Liver (tissue), 9 donors: Measurements from ENCODE around the gene HLA-DRB1. TPM values are rescaled to one million over a fixed set of nuclear protein-coding genes. Genes with fewer than 3 reads are reported as not detected.

ENCODE experiments used
- DNase-seq: peaks from one replicate; pipeline ENCODE4 v3.0.0-alpha.2; 2017; ENCODE audit warnings: low spot score
- H3K27ac ChIP-seq, 2 donors: one replicate each; pipeline ENCODE4 v1.7.0; 2013; ENCODE audit warnings: inconsistent platforms in 2 of 2, low read length in 2 of 2, control low read depth in 1 of 2, low read depth in 1 of 2, mild to moderate bottlenecking in 1 of 2
- H3K27me3 ChIP-seq, 4 donors: one replicate each; pipeline versions ENCODE4 v1.6.1 to v1.7.0; 2013; ENCODE audit warnings: low read length in 3 of 4, inconsistent platforms in 1 of 4, mild to moderate bottlenecking in 1 of 4, moderate library complexity in 1 of 4; ENCODE audit not compliant: control insufficient read depth in 4 of 4, insufficient read depth in 4 of 4
- H3K36me3 ChIP-seq, 4 donors: one replicate each; pipeline versions ENCODE4 v1.6.1 to v1.7.0; 2013; ENCODE audit warnings: low read length in 3 of 4, mild to moderate bottlenecking in 3 of 4, low read depth in 1 of 4, moderate library complexity in 1 of 4; ENCODE audit not compliant: control insufficient read depth in 4 of 4, insufficient read depth in 3 of 4
- H3K4me1 ChIP-seq, 4 donors: one replicate each; pipeline versions ENCODE4 v1.6.1 to v1.7.0; 2013; ENCODE audit warnings: low read length in 3 of 4, mild to moderate bottlenecking in 3 of 4, moderate library complexity in 1 of 4; ENCODE audit not compliant: control insufficient read depth in 4 of 4, insufficient read depth in 4 of 4
- H3K4me3 ChIP-seq, 3 donors: one replicate each; pipeline versions ENCODE4 v1.6.1 to v1.7.0; 2013; ENCODE audit warnings: low read length in 3 of 3, control low read depth in 1 of 3, low read depth in 1 of 3, mild to moderate bottlenecking in 1 of 3
- H3K9ac ChIP-seq, 2 donors: one replicate each; pipeline ENCODE4 v1.7.0; 2013; ENCODE audit warnings: low read length in 2 of 2, mild to moderate bottlenecking in 2 of 2, moderate library complexity in 2 of 2, control low read depth in 1 of 2, low read depth in 1 of 2
- H3K9me3 ChIP-seq, 4 donors: one replicate each; pipeline versions ENCODE4 v1.6.1 to v1.7.0; 2013; ENCODE audit warnings: low read length in 3 of 4; ENCODE audit not compliant: control insufficient read depth in 4 of 4
- EGR1 ChIP-seq, 2 donors: IDR thresholded peaks; 2 replicates each; pipeline ENCODE4 v1.6.1; 2016 to 2018; ENCODE audit warnings: antibody characterized with exemption in 2 of 2, low read depth in 2 of 2
- FOXA1 ChIP-seq: IDR thresholded peaks from 2 replicates; pipeline ENCODE4 v1.6.1; 2016; ENCODE audit warnings: antibody characterized with exemption
- FOXA2 ChIP-seq: IDR thresholded peaks from 2 replicates; pipeline ENCODE4 v1.6.1; 2016; ENCODE audit warnings: antibody characterized with exemption
- GABPA ChIP-seq, 2 donors: IDR thresholded peaks in 1 of 2; conservative IDR thresholded peaks in 1 of 2; 2 replicates each; pipeline ENCODE4 v1.6.1; 2016; ENCODE audit warnings: antibody characterized with exemption in 2 of 2, mild to moderate bottlenecking in 1 of 2, moderate library complexity in 1 of 2
- HNF4A ChIP-seq, 2 donors: conservative IDR thresholded peaks; 2 replicates each; pipeline ENCODE4 v1.6.1; 2016; ENCODE audit warnings: antibody characterized with exemption in 2 of 2, mild to moderate bottlenecking in 2 of 2
- HNF4G ChIP-seq: IDR thresholded peaks from 2 replicates; pipeline ENCODE4 v1.6.1; 2016; ENCODE audit warnings: antibody characterized with exemption
- JUND ChIP-seq, 2 donors: IDR thresholded peaks; 2 replicates each; pipeline ENCODE4 v1.6.1; 2016; ENCODE audit warnings: antibody characterized with exemption in 2 of 2
- NR2F2 ChIP-seq: IDR thresholded peaks from 2 replicates; pipeline ENCODE4 v1.6.1; 2016; ENCODE audit warnings: antibody characterized with exemption
- RAD21 ChIP-seq, 2 donors: IDR thresholded peaks; 2 replicates each; pipeline ENCODE4 v1.6.1; 2016; ENCODE audit warnings: antibody characterized with exemption in 2 of 2, mild to moderate bottlenecking in 2 of 2
- RXRA ChIP-seq, 2 donors: IDR thresholded peaks; 2 replicates each; pipeline ENCODE4 v1.6.1; 2017 to 2018; ENCODE audit warnings: antibody characterized with exemption in 2 of 2, mild to moderate bottlenecking in 1 of 2
- SP1 ChIP-seq: IDR thresholded peaks from 2 replicates; pipeline ENCODE4 v1.6.1; 2018; ENCODE audit warnings: antibody characterized with exemption, mild to moderate bottlenecking
- TAF1 ChIP-seq: conservative IDR thresholded peaks from 2 replicates; pipeline ENCODE4 v1.6.1; 2016; ENCODE audit warnings: antibody characterized with exemption, mild to moderate bottlenecking
- YY1 ChIP-seq: IDR thresholded peaks from 2 replicates; pipeline ENCODE4 v1.6.1; 2016; ENCODE audit warnings: antibody characterized with exemption, mild to moderate bottlenecking
- WGBS: extraction: QIAGEN DNeasy Blood & Tissue Kit; methylation state at CpG from one replicate; pipeline ENCODE4 v1.1.7; 2013; 5-methylcytosine and 5-hydroxymethylcytosine counted together
- polyA plus RNA-seq, 2 donors: library from polyadenylated mRNA; stranded (reverse) in 1 of 2; unstranded in 1 of 2; fragments of 200-250 nt in 1 of 2; fragments of >200 nt in 1 of 2; fragmentation: Nextera tagmentation in 1 of 2; extraction: Ambion mirVana in 1 of 2; gene quantifications; one replicate each; pipeline versions ENCODE4 v1.2.1 to v1.2.3, GENCODE V29; 2013 to 2015
- total RNA-seq, 2 donors: library from RNA; depleted of rRNA; stranded (reverse); fragments of >200 nt; gene quantifications; one replicate each; pipeline ENCODE4 v1.2.3, GENCODE V29; 2014
- TF ChIP-seq, protein P1 (sequence below): IDR thresholded peaks from 2 replicates; pipeline ENCODE4 v1.6.1; 2016; ENCODE audit warnings: antibody characterized with exemption, mild to moderate bottlenecking
- TF ChIP-seq, protein P2 (sequence below): IDR thresholded peaks from 2 replicates; pipeline ENCODE4 v1.6.1; 2016; ENCODE audit warnings: antibody characterized with exemption
- TF ChIP-seq, protein P3 (sequence below): IDR thresholded peaks from 2 replicates; pipeline ENCODE4 v1.6.1; 2016; ENCODE audit warnings: antibody characterized with exemption
- TF ChIP-seq, protein P4 (sequence below): IDR thresholded peaks from 2 replicates; pipeline ENCODE4 v1.6.1; 2016; ENCODE audit warnings: antibody characterized with exemption
- donor health status: healthy.
- donor health status: healthy.
- donor health status: healthy.
- donor health status: healthy.
- donor health status: healthy.

Gene HLA-DRB1
- total and polyA plus RNA-seq, 4 donors: 26.0 to 46.1 (median 36.4) TPM

DNA sequence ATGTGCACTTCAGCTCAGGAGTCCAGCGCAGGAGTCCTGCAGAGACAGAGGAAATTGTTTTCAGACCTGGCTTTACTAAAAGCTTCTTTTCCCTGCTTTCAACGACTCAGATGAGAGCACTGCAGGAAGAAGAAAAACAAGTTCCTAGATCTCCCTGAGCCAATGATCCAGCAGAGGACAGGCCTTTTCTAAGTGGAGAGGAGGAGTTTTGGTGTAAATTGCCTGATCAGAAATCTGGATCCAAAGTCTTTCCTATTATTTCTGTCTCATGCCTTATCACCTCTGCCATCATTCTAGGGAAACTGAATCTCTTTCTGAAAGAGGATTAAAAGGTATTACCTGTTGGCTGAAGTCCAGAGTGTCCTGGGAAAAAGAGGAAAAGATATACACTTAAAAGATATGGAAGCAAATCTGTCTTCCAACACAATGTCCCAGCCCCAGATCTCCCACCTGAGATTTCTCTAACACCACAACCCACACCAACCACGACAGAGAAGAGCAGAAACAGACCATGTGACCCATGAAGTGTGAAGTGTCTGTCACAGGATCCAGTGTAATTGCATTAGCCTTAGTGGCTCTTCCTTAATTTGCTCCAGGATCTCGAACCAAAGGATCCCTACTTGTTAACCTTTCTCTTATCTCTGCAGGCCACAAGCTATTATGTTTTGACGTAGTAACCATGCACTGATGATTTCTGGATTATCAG is 36.5 kb downstream of the HLA-DRB1 start:
- DNase-seq: no peak
- TF ChIP-seq RAD21 (IDR thresholded peaks at IDR 0.05) (no peak), GABPA (IDR thresholded peaks at IDR 0.05 in 1 of 2, conservative IDR thresholded peaks at IDR 0.05 in 1 of 2) (no peak)
- TF ChIP-seq, protein P1, sequence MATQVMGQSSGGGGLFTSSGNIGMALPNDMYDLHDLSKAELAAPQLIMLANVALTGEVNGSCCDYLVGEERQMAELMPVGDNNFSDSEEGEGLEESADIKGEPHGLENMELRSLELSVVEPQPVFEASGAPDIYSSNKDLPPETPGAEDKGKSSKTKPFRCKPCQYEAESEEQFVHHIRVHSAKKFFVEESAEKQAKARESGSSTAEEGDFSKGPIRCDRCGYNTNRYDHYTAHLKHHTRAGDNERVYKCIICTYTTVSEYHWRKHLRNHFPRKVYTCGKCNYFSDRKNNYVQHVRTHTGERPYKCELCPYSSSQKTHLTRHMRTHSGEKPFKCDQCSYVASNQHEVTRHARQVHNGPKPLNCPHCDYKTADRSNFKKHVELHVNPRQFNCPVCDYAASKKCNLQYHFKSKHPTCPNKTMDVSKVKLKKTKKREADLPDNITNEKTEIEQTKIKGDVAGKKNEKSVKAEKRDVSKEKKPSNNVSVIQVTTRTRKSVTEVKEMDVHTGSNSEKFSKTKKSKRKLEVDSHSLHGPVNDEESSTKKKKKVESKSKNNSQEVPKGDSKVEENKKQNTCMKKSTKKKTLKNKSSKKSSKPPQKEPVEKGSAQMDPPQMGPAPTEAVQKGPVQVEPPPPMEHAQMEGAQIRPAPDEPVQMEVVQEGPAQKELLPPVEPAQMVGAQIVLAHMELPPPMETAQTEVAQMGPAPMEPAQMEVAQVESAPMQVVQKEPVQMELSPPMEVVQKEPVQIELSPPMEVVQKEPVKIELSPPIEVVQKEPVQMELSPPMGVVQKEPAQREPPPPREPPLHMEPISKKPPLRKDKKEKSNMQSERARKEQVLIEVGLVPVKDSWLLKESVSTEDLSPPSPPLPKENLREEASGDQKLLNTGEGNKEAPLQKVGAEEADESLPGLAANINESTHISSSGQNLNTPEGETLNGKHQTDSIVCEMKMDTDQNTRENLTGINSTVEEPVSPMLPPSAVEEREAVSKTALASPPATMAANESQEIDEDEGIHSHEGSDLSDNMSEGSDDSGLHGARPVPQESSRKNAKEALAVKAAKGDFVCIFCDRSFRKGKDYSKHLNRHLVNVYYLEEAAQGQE: no peak
- H3K4me1 ChIP-seq: no peaks in the 10 kb centered on the region
- H3K36me3 ChIP-seq: no peaks in the 10 kb centered on the region
- H3K27ac ChIP-seq: no peak overlapping the region
- H3K27me3 ChIP-seq: no peaks in the 10 kb centered on the region
- H3K9me3 ChIP-seq: no peaks in the 10 kb centered on the region
- no peak overlapping the region for H3K4me3 ChIP-seq
- no peak overlapping the region for H3K9ac ChIP-seq
- whole genome bisulfite sequencing: 22% methylated on average over 5 of the region's 5 CpGs

DNA sequence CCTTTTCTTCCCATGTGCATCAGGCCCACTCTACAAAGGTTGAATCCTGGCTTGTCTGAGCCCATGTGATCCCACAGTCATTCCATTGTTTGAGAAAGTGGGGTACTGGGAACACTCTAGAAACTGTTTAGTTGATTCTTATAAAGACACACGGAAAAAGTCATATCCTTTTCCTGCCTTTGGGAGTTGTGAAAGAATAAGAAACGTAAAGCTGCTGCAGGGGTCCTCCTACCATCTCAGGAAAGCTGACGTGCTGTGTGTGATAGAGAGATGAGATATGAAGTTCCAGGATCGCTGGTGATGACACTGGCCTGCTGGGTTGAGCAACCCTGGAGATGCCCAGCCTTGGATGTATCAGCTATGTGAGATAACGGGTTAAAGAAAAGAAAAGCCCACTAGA is 38.2 kb downstream of the HLA-DRB1 start:
- no peak for DNase-seq
- Histone ChIP-seq H3K9me3 (no peaks in the 10 kb centered on the region), H3K27ac (no peak overlapping the region), H3K36me3 (no peaks in the 10 kb centered on the region), H3K4me1 (no peaks in the 10 kb centered on the region), H3K9ac (no peak overlapping the region), H3K27me3 (no peaks in the 10 kb centered on the region), H3K4me3 (no peak overlapping the region)
- 36% methylated on average over 5 of the region's 5 CpGs for WGBS
- TF ChIP-seq HNF4G (no peak), YY1 (no peak), EGR1 (IDR thresholded peaks at IDR 0.05; ENCODE audit: low read depth in 2 of 2) (no peak), SP1 (no peak), TAF1 (no peak), GABPA (IDR thresholded peaks at IDR 0.05 in 1 of 2, conservative IDR thresholded peaks at IDR 0.05 in 1 of 2) (no peak), HNF4A (conservative IDR thresholded peaks at IDR 0.05) (no peak), JUND (IDR thresholded peaks at IDR 0.05) (no peak), FOXA1 (no peak), FOXA2 (no peak), RAD21 (IDR thresholded peaks at IDR 0.05) (no peak), RXRA (IDR thresholded peaks at IDR 0.05) (no peak), NR2F2 (no peak)
- TF ChIP-seq, protein P2, sequence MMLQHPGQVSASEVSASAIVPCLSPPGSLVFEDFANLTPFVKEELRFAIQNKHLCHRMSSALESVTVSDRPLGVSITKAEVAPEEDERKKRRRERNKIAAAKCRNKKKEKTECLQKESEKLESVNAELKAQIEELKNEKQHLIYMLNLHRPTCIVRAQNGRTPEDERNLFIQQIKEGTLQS: no peak
- TF ChIP-seq, protein P3, sequence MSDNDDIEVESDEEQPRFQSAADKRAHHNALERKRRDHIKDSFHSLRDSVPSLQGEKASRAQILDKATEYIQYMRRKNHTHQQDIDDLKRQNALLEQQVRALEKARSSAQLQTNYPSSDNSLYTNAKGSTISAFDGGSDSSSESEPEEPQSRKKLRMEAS: no peak
- TF ChIP-seq, protein P1: no peak
- TF ChIP-seq, protein P4, sequence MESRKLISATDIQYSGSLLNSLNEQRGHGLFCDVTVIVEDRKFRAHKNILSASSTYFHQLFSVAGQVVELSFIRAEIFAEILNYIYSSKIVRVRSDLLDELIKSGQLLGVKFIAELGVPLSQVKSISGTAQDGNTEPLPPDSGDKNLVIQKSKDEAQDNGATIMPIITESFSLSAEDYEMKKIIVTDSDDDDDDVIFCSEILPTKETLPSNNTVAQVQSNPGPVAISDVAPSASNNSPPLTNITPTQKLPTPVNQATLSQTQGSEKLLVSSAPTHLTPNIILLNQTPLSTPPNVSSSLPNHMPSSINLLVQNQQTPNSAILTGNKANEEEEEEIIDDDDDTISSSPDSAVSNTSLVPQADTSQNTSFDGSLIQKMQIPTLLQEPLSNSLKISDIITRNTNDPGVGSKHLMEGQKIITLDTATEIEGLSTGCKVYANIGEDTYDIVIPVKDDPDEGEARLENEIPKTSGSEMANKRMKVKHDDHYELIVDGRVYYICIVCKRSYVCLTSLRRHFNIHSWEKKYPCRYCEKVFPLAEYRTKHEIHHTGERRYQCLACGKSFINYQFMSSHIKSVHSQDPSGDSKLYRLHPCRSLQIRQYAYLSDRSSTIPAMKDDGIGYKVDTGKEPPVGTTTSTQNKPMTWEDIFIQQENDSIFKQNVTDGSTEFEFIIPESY: no peak
